Measurements from ENCODE around the gene CIZ1.

The CIZ1 gene

GRCh38 chr9:128206484-128206883 lies 15.1 kb upstream of the CIZ1 start:
- no peak for DNase-seq
- CTCF ChIA-PET, result interaction anchor here (0.9 to 1.8 kb wide), 4 partner anchors 9 to 44 kb away, joined by 3 to 7 read pairs (median 4); no protein-coding TSS in a partner anchor
- Histone ChIP-seq H3K27ac (ENCODE audit: insufficient read depth in 1 of 2, low read depth in 1 of 2, low read length in 2 of 2, poor library complexity in 1 of 2, severe bottlenecking in 2 of 2) (no peak overlapping the region), H3K9me3 (ENCODE audit: control extremely low read depth in 1 of 5, control insufficient read depth in 4 of 5, insufficient read depth in 2 of 5, low read depth in 1 of 5, low read length in 4 of 5) (no peaks in the 10 kb centered on the region), H3K27me3 (replicated peaks in 2 of 5; ENCODE audit: control insufficient read depth in 4 of 5, insufficient read depth in 5 of 5, low read length in 4 of 5) (no peaks in the 10 kb centered on the region), H3K4me1 (ENCODE audit: control extremely low read depth in 1 of 4, control insufficient read depth in 4 of 4, insufficient read depth in 4 of 4, low read length in 3 of 4) (peaks cover 0 to 26% (median 14%) of the 10 kb centered on the region in 4 experiments), H3K4me3 (ENCODE audit: control insufficient read depth in 1 of 7, extremely low read depth in 1 of 7, insufficient read depth in 4 of 7, low read depth in 2 of 7, low read length in 6 of 7) (no peak overlapping the region), H3K36me3 (ENCODE audit: control insufficient read depth in 4 of 4, insufficient read depth in 4 of 4, low read length in 3 of 4) (no peaks in the 10 kb centered on the region)
- POLR2A ChIA-PET, result no interaction called here
- 86% methylated on average over 1 of the region's 3 CpGs for WGBS (ENCODE audit: insufficient coverage)

DNA sequence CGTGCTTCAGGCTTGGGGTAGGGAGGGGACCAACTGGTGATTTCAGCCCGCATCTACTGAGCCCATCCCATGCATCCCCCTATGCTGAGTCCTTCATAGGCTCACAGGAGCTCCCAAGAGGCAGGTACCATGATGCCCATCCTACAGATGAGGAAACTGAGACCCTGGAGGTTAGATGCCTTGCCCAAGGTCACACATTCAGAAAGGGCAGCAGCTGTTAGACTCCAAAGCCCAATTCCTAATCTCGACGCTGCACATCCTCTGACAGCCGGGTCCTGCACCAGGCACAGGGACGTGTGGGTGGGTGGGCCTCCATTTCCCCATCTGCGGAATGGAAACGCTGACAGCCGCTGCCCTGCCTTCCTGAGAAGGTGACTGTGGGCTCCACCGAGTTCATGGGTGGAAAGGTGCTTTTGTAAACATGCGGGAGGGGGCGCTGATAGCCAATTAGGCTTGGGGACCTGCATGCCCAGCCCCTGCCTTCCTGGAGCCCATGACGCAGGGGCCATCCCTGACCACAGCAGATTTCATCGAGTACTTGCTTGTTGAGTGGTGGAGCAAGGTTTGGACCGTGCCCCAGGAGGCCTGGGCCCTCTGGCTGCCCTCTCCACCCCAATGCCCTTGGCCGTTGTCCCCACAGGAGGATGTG lies 14.0 kb upstream of the CIZ1 start:
- Histone ChIP-seq H3K4me3 (ENCODE audit: control insufficient read depth in 1 of 7, extremely low read depth in 1 of 7, insufficient read depth in 4 of 7, low read depth in 2 of 7, low read length in 6 of 7) (no peak overlapping the region), H3K27me3 (replicated peaks in 2 of 5; ENCODE audit: control insufficient read depth in 4 of 5, insufficient read depth in 5 of 5, low read length in 4 of 5) (no peaks in the 10 kb centered on the region), H3K4me1 (ENCODE audit: control extremely low read depth in 1 of 4, control insufficient read depth in 4 of 4, insufficient read depth in 4 of 4, low read length in 3 of 4) (peaks cover 0 to 26% (median 14%) of the 10 kb centered on the region in 4 experiments), H3K9me3 (ENCODE audit: control extremely low read depth in 1 of 5, control insufficient read depth in 4 of 5, insufficient read depth in 2 of 5, low read depth in 1 of 5, low read length in 4 of 5) (no peaks in the 10 kb centered on the region), H3K27ac (ENCODE audit: insufficient read depth in 1 of 2, low read depth in 1 of 2, low read length in 2 of 2, poor library complexity in 1 of 2, severe bottlenecking in 2 of 2) (no peak overlapping the region), H3K36me3 (ENCODE audit: control insufficient read depth in 4 of 4, insufficient read depth in 4 of 4, low read length in 3 of 4) (no peaks in the 10 kb centered on the region)
- ChIA-PET POLR2A (no interaction called here), CTCF (no interaction called here)
- 89% methylated on average over 16 of the region's 16 CpGs for WGBS (ENCODE audit: insufficient coverage)
- no peak for DNase-seq

GRCh38 chr9:128204858-128205257 lies 13.5 kb upstream of the CIZ1 start:
- Histone ChIP-seq H3K36me3 (ENCODE audit: control insufficient read depth in 4 of 4, insufficient read depth in 4 of 4, low read length in 3 of 4) (no peaks in the 10 kb centered on the region), H3K27me3 (replicated peaks in 2 of 5; ENCODE audit: control insufficient read depth in 4 of 5, insufficient read depth in 5 of 5, low read length in 4 of 5) (no peaks in the 10 kb centered on the region), H3K4me3 (ENCODE audit: control insufficient read depth in 1 of 7, extremely low read depth in 1 of 7, insufficient read depth in 4 of 7, low read depth in 2 of 7, low read length in 6 of 7) (peak overlapping the region in 1 of 7 experiments; percentile 69), H3K4me1 (ENCODE audit: control extremely low read depth in 1 of 4, control insufficient read depth in 4 of 4, insufficient read depth in 4 of 4, low read length in 3 of 4) (peaks cover 0 to 26% (median 14%) of the 10 kb centered on the region in 4 experiments), H3K9me3 (ENCODE audit: control extremely low read depth in 1 of 5, control insufficient read depth in 4 of 5, insufficient read depth in 2 of 5, low read depth in 1 of 5, low read length in 4 of 5) (no peaks in the 10 kb centered on the region), H3K27ac (ENCODE audit: insufficient read depth in 1 of 2, low read depth in 1 of 2, low read length in 2 of 2, poor library complexity in 1 of 2, severe bottlenecking in 2 of 2) (no peak overlapping the region)
- ChIA-PET POLR2A (no interaction called here), CTCF (interaction anchor here (0.7 kb wide), 1 partner anchor 12 kb away, joined by 3 read pairs; no protein-coding TSS in a partner anchor)
- no peak for DNase-seq
- 89% methylated on average over 4 of the region's 7 CpGs for WGBS (ENCODE audit: insufficient coverage)

GRCh38 chr9:128203707-128204551 lies 12.6 kb upstream of the CIZ1 start:
- Histone ChIP-seq H3K27me3 (replicated peaks in 2 of 5; ENCODE audit: control insufficient read depth in 4 of 5, insufficient read depth in 5 of 5, low read length in 4 of 5) (no peaks in the 10 kb centered on the region), H3K36me3 (ENCODE audit: control insufficient read depth in 4 of 4, insufficient read depth in 4 of 4, low read length in 3 of 4) (no peaks in the 10 kb centered on the region), H3K9me3 (ENCODE audit: control extremely low read depth in 1 of 5, control insufficient read depth in 4 of 5, insufficient read depth in 2 of 5, low read depth in 1 of 5, low read length in 4 of 5) (no peaks in the 10 kb centered on the region), H3K4me1 (ENCODE audit: control extremely low read depth in 1 of 4, control insufficient read depth in 4 of 4, insufficient read depth in 4 of 4, low read length in 3 of 4) (peaks cover 0 to 26% (median 14%) of the 10 kb centered on the region in 4 experiments), H3K27ac (ENCODE audit: insufficient read depth in 1 of 2, low read depth in 1 of 2, low read length in 2 of 2, poor library complexity in 1 of 2, severe bottlenecking in 2 of 2) (no peak overlapping the region), H3K4me3 (ENCODE audit: control insufficient read depth in 1 of 7, extremely low read depth in 1 of 7, insufficient read depth in 4 of 7, low read depth in 2 of 7, low read length in 6 of 7) (peak overlapping the region; percentile 26 to 84 (median 72))
- ChIA-PET CTCF (interaction anchor here (0.7 to 7.1 kb wide), 3 partner anchors 12 to 17 kb away, joined by 3 to 27 read pairs (median 5); partner anchors contain the start of gene CIZ1), POLR2A (no interaction called here)
- DNase-seq, result peak in 2 of 3 donors; percentile 58 to 65
- WGBS (ENCODE audit: insufficient coverage), result under 1% methylated on average over 21 of the region's 67 CpGs

- DNase-seq, result peak; percentile 52 to 69 (median 67)
- Histone ChIP-seq H3K27ac (ENCODE audit: insufficient read depth in 1 of 2, low read depth in 1 of 2, low read length in 2 of 2, poor library complexity in 1 of 2, severe bottlenecking in 2 of 2) (no peak within 1 kb of the TSS), H3K4me3 (ENCODE audit: control insufficient read depth in 1 of 7, extremely low read depth in 1 of 7, insufficient read depth in 4 of 7, low read depth in 2 of 7, low read length in 6 of 7) (peak within 1 kb of the TSS; percentile 33 to 84 (median 72)), H3K36me3 (ENCODE audit: control insufficient read depth in 4 of 4, insufficient read depth in 4 of 4, low read length in 3 of 4) (no peaks in the 10 kb centered on the region), H3K9me3 (ENCODE audit: control extremely low read depth in 1 of 5, control insufficient read depth in 4 of 5, insufficient read depth in 2 of 5, low read depth in 1 of 5, low read length in 4 of 5) (no peaks in the 10 kb centered on the region), H3K4me1 (ENCODE audit: control extremely low read depth in 1 of 4, control insufficient read depth in 4 of 4, insufficient read depth in 4 of 4, low read length in 3 of 4) (peaks cover 0 to 26% (median 14%) of the 10 kb centered on the region in 4 experiments), H3K27me3 (replicated peaks in 2 of 5; ENCODE audit: control insufficient read depth in 4 of 5, insufficient read depth in 5 of 5, low read length in 4 of 5) (no peaks in the 10 kb centered on the region)
- CTCF ChIA-PET, result interaction anchor here (1.5 to 7.1 kb wide), 2 partner anchors 13 to 17 kb away, joined by 5 to 27 read pairs; partner anchors contain the start of gene CIZ1
- under 1% methylated on average over 71 of the region's 72 CpGs for WGBS (ENCODE audit: insufficient coverage)
- POLR2A ChIA-PET, result no interaction called here
Measured at GRCh38 chr9:128203024-128203706, 11.8 kb upstream of the CIZ1 start, which contains the start of gene DNM1. Gene DNM1 (plus strand): TSS chr9:128203379. CDS start chr9:128203471, 92 bp downstream.

DNA sequence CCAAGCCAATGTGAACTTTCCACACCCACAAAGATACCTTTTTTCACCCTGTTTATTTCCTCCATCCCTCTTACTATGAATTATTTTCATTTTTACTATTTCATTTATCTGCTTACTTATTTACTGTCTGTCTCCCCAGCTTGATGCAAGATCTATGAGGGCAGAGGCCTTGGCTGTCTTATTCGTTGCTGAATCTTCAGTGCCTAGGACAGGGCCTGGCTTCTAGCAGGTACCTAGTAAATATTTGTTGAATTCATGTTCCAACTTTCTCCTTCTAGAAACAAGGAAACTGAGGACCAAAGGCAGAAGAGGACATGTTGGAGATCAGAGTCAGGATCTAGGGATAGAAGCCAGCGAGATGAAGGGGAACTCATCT lies 11.3 kb upstream of the CIZ1 start:
- H3K4me3 ChIP-seq (ENCODE audit: control insufficient read depth in 1 of 7, extremely low read depth in 1 of 7, insufficient read depth in 4 of 7, low read depth in 2 of 7, low read length in 6 of 7), result peak overlapping the region in 4 of 7 experiments; percentile 72 to 84 (median 76)
- ChIA-PET CTCF (interaction anchor here (1.5 to 7.1 kb wide), 2 partner anchors 13 to 16 kb away, joined by 5 to 27 read pairs; partner anchors contain the start of gene CIZ1), POLR2A (no interaction called here)
- peaks cover 0 to 26% (median 14%) of the 10 kb centered on the region in 4 experiments for H3K4me1 ChIP-seq (ENCODE audit: control extremely low read depth in 1 of 4, control insufficient read depth in 4 of 4, insufficient read depth in 4 of 4, low read length in 3 of 4)
- no peaks in the 10 kb centered on the region for H3K9me3 ChIP-seq (ENCODE audit: control extremely low read depth in 1 of 5, control insufficient read depth in 4 of 5, insufficient read depth in 2 of 5, low read depth in 1 of 5, low read length in 4 of 5)
- no peak overlapping the region for H3K27ac ChIP-seq (ENCODE audit: insufficient read depth in 1 of 2, low read depth in 1 of 2, low read length in 2 of 2, poor library complexity in 1 of 2, severe bottlenecking in 2 of 2)
- 14% methylated on average over 1 of the region's 2 CpGs for WGBS (ENCODE audit: insufficient coverage)
- no peak for DNase-seq
- H3K27me3 ChIP-seq (replicated peaks in 2 of 5; ENCODE audit: control insufficient read depth in 4 of 5, insufficient read depth in 5 of 5, low read length in 4 of 5), result no peaks in the 10 kb centered on the region
- H3K36me3 ChIP-seq (ENCODE audit: control insufficient read depth in 4 of 4, insufficient read depth in 4 of 4, low read length in 3 of 4), result no peaks in the 10 kb centered on the region
